ENCODE results near the gene MAGI1.

MAGI1 gene

DNA sequence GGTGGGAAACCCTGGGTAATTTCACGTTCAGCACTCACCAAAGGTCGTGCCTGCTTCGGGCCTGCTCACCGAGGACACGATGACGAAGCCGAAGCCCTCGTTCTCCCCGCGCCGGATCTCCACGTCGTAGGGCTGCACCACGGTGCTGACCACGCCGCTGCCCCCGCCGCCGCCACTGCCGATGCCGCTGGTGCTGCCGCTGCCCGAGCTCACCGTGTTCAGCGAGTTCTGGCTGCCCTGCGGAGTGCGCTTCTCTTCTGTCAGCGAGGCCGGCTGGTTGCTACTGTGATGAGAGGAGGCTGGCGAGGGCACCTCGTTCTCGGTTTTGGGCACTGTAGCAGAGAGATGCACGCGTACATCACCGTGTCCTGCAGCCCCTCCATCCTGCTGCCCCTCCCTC, 659.5 kb downstream of the MAGI1 start:
- DNase-seq, result no peak

- DNase-seq, result no peak
Measured at GRCh38 chr3:65377637-65378036, 661.1 kb downstream of the MAGI1 start.

GRCh38 chr3:65376426-65376825, 662.3 kb downstream of the MAGI1 start:
- DNase-seq, result no peak

GRCh38 chr3:65371053-65371452, 667.7 kb downstream of the MAGI1 start:
- no peak for DNase-seq

DNA sequence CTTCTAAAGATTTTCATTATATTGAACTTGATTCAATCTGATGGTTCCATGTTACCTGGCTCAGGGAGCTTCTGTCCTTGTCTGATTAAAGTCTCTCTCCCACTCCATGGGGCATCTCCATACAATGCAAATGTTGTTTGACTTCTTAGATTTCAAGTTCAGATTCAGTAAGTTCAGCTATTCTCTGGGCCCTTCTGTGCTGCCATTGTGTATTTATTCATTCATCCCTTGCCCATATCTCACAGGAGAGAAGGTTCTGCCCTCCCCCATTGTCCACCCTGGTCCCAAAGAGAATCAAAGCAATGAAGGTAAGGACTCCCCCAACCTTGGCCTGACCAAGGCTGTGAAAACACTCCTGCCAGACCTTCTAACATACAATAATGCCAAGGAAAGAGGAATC, 669.9 kb downstream of the MAGI1 start:
- DNase-seq, result no peak

GRCh38 chr3:65362688-65363087, 676.0 kb downstream of the MAGI1 start:
- no peak for DNase-seq

DNA sequence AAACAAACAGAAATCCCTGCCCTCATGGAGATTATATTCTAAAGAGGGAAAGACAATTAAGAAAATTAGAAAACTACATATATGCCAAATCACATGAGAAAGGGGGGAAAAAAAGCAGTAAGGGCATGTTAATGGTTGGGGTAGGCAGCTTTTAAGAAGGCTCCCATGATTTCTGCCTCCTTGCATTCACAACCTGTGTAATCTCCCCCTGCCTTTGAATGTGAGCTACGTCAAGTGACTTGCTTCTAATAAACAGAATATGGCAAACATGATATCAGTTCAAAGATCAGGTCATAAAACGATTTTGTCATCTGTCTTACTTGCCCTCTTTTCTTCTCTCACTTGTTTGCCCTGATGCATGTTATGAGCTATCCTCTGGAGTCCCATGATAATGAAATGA, 677.3 kb downstream of the MAGI1 start:
- no peak for DNase-seq

GRCh38 chr3:65356331-65357248, 682.1 kb downstream of the MAGI1 start:
- no peak for DNase-seq

DNA sequence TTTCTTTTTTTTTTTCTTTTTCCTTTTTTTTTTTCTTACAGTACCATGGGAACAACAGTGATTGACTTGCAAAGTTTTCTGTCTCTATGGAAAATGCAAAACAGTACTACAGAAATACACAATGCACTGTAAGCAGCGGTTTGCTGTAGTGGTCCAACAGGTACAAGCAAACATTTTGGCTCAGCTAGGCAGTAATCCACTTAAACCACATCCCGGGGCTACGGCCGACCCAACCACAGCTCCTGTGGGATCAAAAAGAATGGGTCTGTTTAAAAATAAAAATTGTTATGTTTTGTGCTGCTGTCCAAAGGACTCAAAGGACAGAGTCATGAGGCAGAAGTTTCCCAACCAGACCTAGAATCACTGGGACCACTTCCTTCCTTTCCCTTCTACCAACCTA, 683.8 kb downstream of the MAGI1 start:
- DNase-seq, result no peak

- DNase-seq, result no peak
Measured at GRCh38 chr3:65352951-65353350, 685.8 kb downstream of the MAGI1 start.

DNA sequence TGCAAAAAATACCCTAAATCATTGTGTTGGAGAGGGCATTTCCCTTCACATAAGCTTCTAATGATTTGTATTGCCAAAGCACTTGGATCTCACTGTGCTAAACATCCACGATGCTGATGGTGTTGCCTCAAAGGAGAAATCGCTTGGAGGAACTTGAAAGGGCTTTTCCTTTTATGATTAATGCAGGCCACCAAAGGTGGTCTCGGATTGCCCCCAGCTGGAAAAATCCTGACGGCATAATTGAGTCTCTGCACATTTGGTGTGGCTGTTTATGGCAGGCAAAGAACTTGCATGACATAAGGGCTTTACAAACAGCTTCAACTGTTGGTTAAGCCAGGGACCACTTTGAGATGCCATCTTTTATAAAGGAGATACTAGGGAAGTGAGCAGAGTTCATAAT, 687.0 kb downstream of the MAGI1 start:
- DNase-seq, result no peak

DNA sequence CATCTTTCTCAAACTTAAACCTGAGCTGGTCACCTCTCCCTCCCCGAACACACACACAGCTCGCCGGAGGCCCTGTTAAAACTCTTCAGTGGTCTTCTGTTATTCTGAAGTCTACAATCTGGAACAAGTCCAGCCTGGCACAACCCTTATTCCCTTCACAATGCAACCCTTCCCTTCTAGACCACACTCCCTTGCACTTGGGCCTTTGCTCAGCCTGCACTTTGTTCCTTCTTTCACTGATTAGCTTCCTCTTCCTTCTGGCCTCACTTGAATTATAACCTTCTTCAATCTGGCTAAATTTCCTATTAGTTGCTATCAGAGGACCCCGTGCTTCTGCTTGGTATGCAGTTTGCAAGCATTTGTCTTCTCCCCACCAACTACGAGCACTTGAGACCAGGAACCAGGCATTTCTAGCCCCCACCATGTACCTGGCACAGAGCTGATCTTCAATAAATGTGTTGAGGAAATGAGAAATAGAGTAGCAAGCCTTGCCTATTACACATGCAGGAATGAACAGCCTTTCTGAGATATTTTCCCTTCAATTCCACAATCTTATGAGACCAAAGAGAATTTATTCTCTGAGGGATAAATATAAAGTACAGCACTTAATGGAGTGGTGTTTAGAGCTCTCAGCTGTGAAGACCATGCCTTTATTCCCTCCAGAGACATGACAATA, 687.8 kb downstream of the MAGI1 start:
- no peak for DNase-seq

- DNase-seq, result no peak
Measured at GRCh38 chr3:65348398-65348995, 690.2 kb downstream of the MAGI1 start.

DNA sequence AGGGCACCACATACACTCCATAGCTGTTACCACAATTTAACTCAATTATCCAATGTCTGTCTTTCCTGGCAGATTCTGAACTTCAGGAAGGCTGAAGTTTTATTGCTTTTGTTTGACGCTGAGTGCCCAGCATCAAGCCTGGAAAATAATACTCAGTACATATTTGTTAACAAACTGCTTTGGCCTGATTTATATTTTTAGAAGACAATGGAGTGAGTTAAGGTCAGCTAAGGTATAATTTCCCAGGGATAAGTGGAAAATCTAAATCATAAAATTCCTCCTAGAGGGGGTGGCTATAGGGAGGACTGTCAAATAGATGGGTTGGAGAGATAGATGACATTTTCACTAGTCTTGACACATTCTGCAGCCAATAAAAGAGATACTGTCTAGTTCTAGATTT, 691.6 kb downstream of the MAGI1 start:
- DNase-seq, result no peak

DNA sequence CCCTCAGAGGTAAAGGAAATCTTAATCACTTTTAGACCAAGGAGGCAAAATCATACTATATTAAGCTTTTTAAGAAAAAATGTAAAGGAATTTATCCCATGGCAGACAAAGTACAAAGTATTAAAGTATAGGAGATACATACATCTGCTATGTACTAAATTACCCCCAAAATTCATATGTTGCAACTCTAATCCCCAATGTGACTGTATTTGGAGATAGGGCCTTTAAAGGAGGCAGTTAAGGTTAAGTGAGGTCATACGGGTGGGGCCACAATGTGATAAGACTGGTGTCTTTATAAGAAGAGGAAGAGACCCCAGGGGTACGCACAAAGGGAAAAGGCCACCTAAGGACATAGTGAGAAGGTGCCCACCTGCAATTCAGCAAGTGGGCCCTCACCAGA, 693.9 kb downstream of the MAGI1 start:
- no peak for DNase-seq

GRCh38 chr3:65344444-65344843, 694.3 kb downstream of the MAGI1 start:
- no peak for DNase-seq

DNA sequence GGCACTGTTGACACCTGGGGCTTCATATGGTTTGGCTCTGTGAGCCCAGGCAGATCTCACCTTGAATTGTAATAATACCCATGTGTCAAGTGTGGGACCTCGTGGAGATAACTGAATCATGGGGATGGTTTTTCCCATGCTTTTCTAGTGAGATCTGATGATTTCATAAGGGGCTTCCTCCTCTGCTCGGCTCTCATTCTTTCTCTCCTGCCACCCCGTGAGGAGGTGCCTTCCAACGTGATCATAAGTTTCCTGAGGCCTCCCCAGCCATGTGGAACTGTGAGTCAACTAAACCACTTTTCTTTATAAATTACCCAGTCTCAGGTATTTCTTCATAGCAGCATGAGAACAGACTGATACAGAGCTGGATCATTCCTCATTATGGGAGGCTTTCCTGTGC, 695.0 kb downstream of the MAGI1 start:
- DNase-seq, result no peak

DNA sequence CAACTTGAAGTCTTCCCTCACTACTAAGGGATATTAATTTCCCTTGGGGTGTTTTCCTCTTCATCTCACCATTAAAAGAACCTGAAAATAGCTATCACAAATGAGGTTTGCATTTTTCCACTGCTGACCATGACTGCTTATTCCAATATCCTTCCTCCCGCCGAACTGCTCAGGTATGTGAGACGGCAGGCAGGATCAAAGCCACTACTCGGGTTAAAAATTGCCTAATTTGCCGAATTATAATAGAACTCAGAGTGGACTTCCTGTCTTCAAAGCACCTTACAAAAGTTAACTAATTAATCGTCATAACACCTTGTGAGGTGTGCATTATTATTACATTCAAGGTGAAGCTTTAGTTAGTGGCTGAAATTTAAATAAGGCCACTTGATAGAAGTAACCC, 695.7 kb downstream of the MAGI1 start:
- no peak for DNase-seq

DNA sequence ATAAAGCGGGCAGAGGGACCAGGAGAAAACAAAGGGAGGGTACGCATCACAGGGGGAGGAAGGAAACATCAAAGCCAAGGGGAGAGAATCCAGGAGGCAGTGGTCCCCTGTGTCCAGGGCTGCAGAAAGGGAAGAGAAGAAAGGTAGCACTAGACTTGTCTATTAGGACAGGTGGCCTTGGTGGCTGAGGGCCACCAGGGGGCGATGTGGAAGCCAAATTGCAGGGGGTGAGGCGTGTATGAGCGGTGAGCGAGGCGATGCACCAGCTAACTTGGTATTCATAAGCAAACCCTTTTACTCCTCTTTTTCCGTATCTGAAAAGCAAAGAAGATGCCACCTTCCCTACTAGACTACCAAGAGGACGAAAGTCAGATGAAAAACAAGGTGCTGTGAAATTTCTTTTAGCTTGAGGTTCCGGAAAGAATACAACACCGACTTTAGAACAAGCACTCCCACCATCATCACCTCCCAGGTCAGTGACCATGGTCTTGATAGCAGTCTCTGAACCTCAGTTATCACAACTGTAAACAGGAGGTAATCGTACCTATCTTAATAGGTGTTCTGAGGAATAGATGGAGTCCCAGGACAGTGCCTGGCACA, 696.5 kb downstream of the MAGI1 start:
- no peak for DNase-seq

- no peak for DNase-seq
Measured at GRCh38 chr3:65339192-65339740, 699.5 kb downstream of the MAGI1 start.

GRCh38 chr3:65338571-65338970, 700.1 kb downstream of the MAGI1 start:
- no peak for DNase-seq

- no peak for DNase-seq
Measured at GRCh38 chr3:65335587-65335986, 703.1 kb downstream of the MAGI1 start.

DNA sequence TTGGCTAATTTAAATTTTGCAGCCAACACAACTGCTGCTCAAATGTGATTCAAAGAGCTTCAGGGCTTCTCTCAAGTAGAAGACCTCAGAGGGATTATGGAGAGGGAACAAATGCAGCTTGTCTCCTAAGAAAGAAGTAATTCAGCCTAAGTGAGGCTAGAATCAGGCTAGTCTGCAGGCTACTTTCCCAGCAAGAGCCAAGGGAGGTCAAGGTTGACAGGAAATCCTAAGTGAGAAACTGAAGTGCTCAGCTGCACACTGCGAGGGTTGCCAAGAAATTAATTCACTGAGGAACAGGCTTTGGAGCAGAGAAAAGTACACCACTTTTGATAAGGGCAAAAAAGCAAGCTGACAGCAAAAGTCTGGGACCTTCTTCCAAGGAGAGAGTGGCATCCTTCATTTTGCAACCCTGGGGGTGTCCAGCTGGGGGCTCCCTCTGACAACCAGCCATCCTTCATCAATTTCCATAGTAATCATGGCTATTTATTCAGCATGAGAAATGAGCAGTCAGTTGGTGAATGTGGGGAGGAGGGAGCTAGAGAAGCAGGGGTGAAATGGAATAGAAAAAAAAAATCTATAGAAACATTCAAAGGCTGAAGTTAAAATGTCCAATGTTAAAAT, 704.6 kb downstream of the MAGI1 start:
- no peak for DNase-seq

Data from activated T-cell treated with anti-CD3 and anti-CD28 coated beads, Interleukin-2, amount 50 U/mL, for 1 hour (primary cell).